NCI-H82 treated with DMSO at 0.1 percent for 48 hours (cell line): Measurements from ENCODE around the gene ZBED5.
"Not testable (repeated sequence)": the region's sequence is repeated elsewhere in the genome, so short reads cannot be mapped to it uniquely, and the experiment has no call there.

Source experiments
- DNase-seq: peaks from one replicate; lab custom pipeline; 2025; ENCODE audit not compliant: unreplicated experiment; lab: John Stamatoyannopoulos, UW

Gene ZBED5

GRCh38 chr11:10844356-10844755, 13.5 kb downstream of the ZBED5 start:
- no peak for DNase-seq

DNA sequence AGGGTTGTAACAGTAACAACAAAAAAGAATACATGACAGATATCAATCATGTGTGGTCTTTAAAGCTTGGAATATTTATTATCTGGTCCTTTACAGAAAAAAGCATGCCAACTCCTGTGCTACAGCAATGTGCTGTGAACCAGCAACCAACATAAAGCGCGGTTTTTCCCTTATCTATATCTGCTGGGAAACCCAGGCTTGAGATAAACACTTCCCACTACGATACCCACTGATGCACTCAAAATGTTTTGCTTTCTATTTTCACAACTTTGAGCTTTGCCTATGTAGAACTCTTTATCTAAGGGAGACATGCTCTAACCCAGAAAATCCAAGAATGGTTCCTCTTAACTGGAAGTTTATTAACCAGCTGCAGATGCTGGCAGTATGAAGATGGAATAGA, 19.0 kb downstream of the ZBED5 start:
- DNase-seq = no peak

- DNase-seq = no peak
Observed at GRCh38 chr11:10838083-10838482, 19.8 kb downstream of the ZBED5 start.

DNA sequence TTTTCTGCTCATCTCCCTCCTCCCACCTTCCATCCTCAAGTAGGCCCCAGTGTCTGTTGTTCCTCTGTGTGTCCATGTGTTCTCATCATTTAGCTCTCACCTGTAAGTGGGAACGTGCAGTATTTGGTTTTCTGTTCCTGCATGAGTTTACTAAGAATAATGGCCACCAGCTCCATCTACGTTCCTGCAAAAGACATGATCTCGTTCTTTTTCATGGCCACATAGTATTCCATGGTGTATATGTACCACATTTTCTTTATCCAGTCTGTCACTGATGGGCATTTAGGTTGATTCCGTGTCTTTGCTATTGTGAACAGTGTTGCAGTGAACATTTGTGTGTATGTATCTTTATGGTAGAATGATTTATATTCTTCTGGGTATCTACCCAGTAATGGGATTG, 21.0 kb downstream of the ZBED5 start:
- DNase-seq = not testable (repeated sequence)

- no peak for DNase-seq
Observed at GRCh38 chr11:10829139-10829538, 28.7 kb downstream of the ZBED5 start.

DNA sequence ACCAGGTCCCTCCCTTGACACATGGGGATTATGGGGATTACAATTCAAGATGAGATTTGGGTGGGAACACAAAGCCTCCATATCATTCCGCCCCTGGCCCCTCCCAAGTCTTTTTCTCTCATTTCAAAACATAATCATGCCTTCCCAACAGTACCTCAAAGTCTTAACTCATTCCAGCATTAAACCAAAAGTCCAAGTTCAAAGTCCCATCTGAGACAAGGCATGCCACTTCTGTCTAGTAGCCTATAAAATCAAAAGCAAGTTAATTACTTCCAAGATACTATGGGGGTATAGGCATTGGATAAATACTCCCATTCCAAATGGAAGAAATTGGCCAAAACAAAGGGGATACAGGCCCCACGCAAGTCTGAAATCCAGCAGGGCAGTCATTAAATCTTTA, 29.5 kb downstream of the ZBED5 start:
- DNase-seq = no peak

- no peak for DNase-seq
Observed at GRCh38 chr11:10824888-10825287, 33.0 kb downstream of the ZBED5 start.

DNA sequence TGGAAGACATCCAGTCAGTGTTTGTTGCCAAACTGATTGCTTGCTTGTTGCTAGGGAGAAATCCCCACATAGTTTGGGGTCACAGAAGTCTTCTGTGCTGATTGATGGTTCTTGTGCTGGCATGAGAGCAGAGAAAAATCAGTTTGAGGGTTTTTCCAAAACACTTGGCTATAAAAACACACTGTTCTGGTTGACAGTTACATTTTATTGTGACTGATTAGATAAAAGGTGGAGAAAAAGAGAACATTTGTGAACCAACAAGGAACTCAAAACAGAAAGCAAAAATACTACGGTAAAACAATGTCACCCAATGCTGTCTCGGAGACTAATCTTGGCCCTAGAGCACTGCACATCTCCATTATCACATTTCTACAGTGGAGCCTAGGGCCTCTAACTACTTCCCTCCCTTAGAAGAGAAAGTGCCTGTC, 34.7 kb downstream of the ZBED5 start:
- DNase-seq = no peak

DNA sequence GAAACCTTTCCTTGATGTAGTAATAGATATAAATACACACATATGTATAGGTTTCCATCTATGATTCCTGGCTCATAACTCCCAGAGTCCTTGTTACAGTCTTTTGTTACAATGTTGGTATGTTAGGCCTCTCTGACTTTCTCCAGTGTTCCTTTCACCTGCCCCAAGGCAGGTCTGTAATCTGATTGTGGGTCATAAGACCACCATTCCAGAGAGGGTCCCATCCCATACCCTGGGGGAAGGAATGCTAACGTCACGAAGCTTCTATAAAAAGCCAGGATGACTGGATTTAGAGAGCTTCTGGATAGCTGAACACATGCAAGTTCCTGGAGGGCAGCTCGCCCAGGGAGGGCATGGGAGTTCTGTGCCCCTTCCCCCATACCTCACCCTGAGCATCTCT, 35.4 kb downstream of the ZBED5 start:
- DNase-seq = not testable (repeated sequence)

GRCh38 chr11:10818594-10818993, 39.3 kb downstream of the ZBED5 start:
- peak; percentile 14 for DNase-seq

GRCh38 chr11:10813945-10814344, 43.9 kb downstream of the ZBED5 start:
- no peak for DNase-seq

DNA sequence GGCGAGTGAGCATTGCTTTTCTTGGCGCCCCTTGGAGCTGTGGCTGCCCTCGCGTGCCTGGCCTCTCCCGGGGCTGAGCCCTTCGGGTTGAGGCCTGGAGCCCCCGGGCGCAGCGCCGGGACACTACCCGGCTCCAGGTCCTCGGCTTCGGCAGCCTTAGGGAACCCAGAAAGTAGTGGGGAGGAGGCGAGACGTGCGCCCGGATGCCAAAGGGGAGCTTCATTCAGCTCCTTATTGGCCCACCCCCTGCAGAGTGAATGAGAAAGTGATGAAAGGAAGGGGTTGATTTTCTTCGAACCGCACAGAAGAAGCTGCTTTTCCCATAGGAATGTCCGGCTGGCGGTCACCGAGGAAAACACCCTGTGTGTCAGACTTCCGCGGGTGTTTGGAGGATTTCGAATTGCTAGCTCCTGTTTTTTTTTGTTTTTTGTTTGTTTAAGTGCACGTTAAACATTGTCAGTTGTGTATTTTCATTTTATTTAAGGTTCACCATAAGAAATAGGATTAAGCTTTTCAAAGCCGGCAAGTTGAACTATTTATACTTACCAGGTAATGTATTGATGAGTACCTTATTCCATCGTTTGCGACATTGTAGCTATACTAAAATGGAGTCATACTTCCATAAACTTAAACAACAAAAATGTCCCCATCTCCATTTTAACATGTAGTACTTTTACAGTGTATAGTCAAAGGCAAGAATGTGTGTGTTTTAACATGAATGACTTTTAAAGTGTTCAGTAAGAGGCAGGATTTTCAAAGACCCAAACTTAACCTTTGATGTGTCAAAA, 48.3 kb downstream of the ZBED5 start:
- no peak for DNase-seq

GRCh38 chr11:10808553-10809372, 49.1 kb downstream of the ZBED5 start, which contains the start of gene EIF4G2:
TSS of gene EIF4G2 (minus strand) at chr11:10808926.
- peak; percentile 93 for DNase-seq

DNA sequence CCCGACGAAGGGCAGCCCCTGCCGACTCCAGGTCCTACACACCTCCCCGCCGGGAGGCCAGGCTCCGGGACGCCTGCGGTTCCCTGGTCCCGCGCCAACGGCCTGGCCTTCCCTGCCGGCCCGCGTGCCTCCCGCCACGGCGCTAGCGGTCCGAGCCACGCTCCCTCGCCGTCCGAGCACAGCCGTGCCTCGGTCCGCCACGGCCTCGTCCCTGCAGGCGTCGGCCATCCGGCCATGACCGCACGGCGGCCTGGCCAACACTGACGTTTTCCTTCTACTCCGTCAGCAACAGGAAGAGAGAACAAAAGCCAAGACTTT, 49.7 kb downstream of the ZBED5 start:
- DNase-seq = no peak

DNA sequence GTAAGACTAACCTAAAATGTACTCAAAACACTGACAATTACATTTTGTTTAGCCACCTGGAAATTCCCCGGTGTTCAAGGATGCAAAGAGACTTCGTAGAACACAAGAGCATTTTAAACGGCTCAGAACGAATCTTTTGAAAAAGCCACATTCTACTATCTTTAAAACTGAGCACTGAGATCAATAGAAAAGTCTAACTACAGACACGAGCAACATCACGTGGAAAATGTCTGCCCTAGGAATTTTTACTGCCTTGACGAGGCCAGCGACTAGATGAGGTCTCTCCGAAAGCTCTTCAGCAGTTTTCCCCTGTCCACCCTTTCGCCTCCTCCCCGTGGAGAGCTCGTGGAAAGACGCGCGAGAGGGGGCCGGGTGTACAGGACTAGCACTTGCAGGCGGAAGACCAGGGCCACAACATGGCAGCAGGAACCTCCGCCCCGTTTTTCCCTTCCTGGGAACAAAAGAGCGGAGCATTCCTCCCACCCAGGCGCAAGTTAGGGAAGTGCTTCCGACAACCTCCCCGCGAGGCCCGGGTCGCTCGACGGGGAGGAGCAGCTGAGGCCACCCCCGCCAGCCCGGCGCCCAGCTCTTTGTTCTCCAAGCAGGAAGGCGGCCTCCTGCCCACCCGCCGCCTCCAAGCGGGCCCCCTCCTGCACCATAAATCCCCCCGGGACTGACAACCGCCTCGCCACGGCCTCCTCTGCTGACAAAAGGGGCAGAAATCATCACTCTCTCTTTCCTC, 50.2 kb downstream of the ZBED5 start:
- no peak for DNase-seq

GRCh38 chr11:10806206-10806605, 51.6 kb downstream of the ZBED5 start:
- no peak for DNase-seq

- DNase-seq = no peak
Observed at GRCh38 chr11:10805741-10806140, 52.1 kb downstream of the ZBED5 start.

DNA sequence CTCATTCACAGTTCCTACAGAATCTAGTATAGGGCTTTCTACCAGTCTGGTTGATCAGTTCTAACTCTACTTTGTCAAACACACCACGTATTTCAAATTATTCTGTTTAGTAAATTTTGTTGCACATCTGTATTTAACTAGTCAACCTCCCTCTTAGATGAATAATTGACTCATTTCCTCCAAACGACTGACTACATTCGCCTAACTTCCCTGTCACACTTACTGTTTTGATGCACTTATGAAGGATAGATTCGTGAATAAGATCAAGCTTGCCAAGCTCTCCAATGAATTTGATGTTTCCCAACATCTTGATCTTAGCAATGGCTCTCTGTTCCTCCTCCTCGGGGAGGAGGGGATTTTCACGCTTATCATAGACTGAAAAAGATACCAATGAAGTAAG, 54.2 kb downstream of the ZBED5 start:
- DNase-seq = no peak
